Nasal cavity respiratory epithelium epithelial cell of viscerocranial mucosa (primary cell): ENCODE measurements around the gene CNPY4. TPM values are rescaled to one million over a fixed set of nuclear protein-coding genes. Genes with fewer than 3 reads are reported as not detected.

ENCODE experiments used
- total RNA-seq: library from RNA; depleted of rRNA; stranded (reverse); fragments of >200 nt; gene quantifications from 2 replicates; pipeline ENCODE4 v1.2.3, GENCODE V29; 2014

CNPY4 gene
- 1.4 and 4.6 TPM in 2 replicates for total RNA-seq

GRCh38 chr7:100119072-100119969 lies at the start of gene CNPY4, which contains the start of gene TAF6:
Gene CNPY4, plus strand, starts transcription at chr7:100119634. Its CDS starts 111 bp downstream, at chr7:100119745.
Gene TAF6, minus strand, starts transcription at chr7:100119358. Its CDS starts 5,149 bp downstream, at chr7:100114209.

GRCh38 chr7:100081535-100082102 lies 37.8 kb upstream of the CNPY4 start, which contains the start of gene ZNF3:
Gene ZNF3, minus strand, starts transcription at chr7:100081723. Its CDS starts 4,366 bp downstream, at chr7:100077357.

GRCh38 chr7:100088621-100089457 lies 30.6 kb upstream of the CNPY4 start, which contains the start of gene COPS6:
Gene COPS6, plus strand, starts transcription at chr7:100088969. Its CDS starts 22 bp downstream, at chr7:100088991.

GRCh38 chr7:100101016-100101862 lies 18.2 kb upstream of the CNPY4 start, which contains the start of the genes AP4M1 and MCM7:
Gene AP4M1, plus strand, starts transcription at chr7:100101643. Its CDS starts 72 bp downstream, at chr7:100101715.
Gene MCM7, minus strand, starts transcription at chr7:100101397. Its CDS starts 103 bp downstream, at chr7:100101294.

GRCh38 chr7:100126931-100127865 lies 7.8 kb downstream of the CNPY4 start, which contains the start of gene MBLAC1:
Gene MBLAC1, plus strand, starts transcription at chr7:100126967. Its CDS starts 429 bp downstream, at chr7:100127396.

GRCh38 chr7:100148559-100149328 lies 29.3 kb downstream of the CNPY4 start, which contains the start of gene LAMTOR4:
Gene LAMTOR4, plus strand, starts transcription at chr7:100148918. Its CDS starts 55 bp downstream, at chr7:100148973.

GRCh38 chr7:100158229-100159098 lies 39.0 kb downstream of the CNPY4 start, which contains the start of gene TRAPPC14:
Gene TRAPPC14, minus strand, starts transcription at chr7:100158723. Its CDS starts 224 bp downstream, at chr7:100158499.

Other genes with a start within 250 kb of the CNPY4 start
- gene OR2AE1, start 242.6 kb upstream of the CNPY4 start, total RNA-seq, result 0.21 TPM in 1 of 2 replicates, not detected in the other
- 23.9 and 38.2 TPM in 2 replicates for gene TRIM4, start 200.1 kb upstream of the CNPY4 start, total RNA-seq
- 0.14 TPM in 1 of 2 replicates, not detected in the other for gene GJC3, start 190.0 kb upstream of the CNPY4 start, total RNA-seq
- 1.0 and 1.3 TPM in 2 replicates for gene AZGP1, start 143.6 kb upstream of the CNPY4 start, total RNA-seq
- gene ZKSCAN1, start 104.0 kb upstream of the CNPY4 start, total RNA-seq, result 40.3 and 61.4 TPM in 2 replicates
- 11.0 and 15.4 TPM in 2 replicates for gene ZSCAN21, start 69.9 kb upstream of the CNPY4 start, total RNA-seq
- 22.2 and 28.9 TPM in 2 replicates for gene ZNF3, start 37.9 kb upstream of the CNPY4 start, total RNA-seq
- 56.0 and 63.2 TPM in 2 replicates for gene COPS6, start 30.7 kb upstream of the CNPY4 start, total RNA-seq
- gene MCM7, start 18.2 kb upstream of the CNPY4 start, total RNA-seq, result 25.6 and 27.3 TPM in 2 replicates
- 12.6 and 16.8 TPM in 2 replicates for gene AP4M1, start 18.0 kb upstream of the CNPY4 start, total RNA-seq
- 23.6 and 46.7 TPM in 2 replicates for gene TAF6, start 276 bp upstream of the CNPY4 start, total RNA-seq
- gene MBLAC1, start 7.3 kb downstream of the CNPY4 start, total RNA-seq, result 1.00 and 1.0 TPM in 2 replicates
- gene LAMTOR4, start 29.3 kb downstream of the CNPY4 start, total RNA-seq, result 37.9 and 61.5 TPM in 2 replicates
- gene TRAPPC14, start 39.1 kb downstream of the CNPY4 start, total RNA-seq, result 6.2 and 8.7 TPM in 2 replicates
- 0.34 and 1.1 TPM in 2 replicates for gene GAL3ST4, start 49.0 kb downstream of the CNPY4 start, total RNA-seq
- gene GPC2, start 57.7 kb downstream of the CNPY4 start, total RNA-seq, result 1.4 and 2.1 TPM in 2 replicates
- gene STAG3, start 58.3 kb downstream of the CNPY4 start, total RNA-seq, result 0.07 and 0.34 TPM in 2 replicates
- gene PVRIG, start 100.3 kb downstream of the CNPY4 start, total RNA-seq, result not detected in 2 replicates
- gene SPDYE3, start 188.1 kb downstream of the CNPY4 start, total RNA-seq, result not detected in 2 replicates
- gene PILRB, start 238.5 kb downstream of the CNPY4 start, total RNA-seq, result 2.7 and 9.3 TPM in 2 replicates